T-helper 9 cell (primary cell): ENCODE data around the gene SULT1B1.

Experiments used
- DNase-seq: peaks from one replicate; pipeline ENCODE4 v3.0.0-alpha.2; 2020

The SULT1B1 gene

DNA sequence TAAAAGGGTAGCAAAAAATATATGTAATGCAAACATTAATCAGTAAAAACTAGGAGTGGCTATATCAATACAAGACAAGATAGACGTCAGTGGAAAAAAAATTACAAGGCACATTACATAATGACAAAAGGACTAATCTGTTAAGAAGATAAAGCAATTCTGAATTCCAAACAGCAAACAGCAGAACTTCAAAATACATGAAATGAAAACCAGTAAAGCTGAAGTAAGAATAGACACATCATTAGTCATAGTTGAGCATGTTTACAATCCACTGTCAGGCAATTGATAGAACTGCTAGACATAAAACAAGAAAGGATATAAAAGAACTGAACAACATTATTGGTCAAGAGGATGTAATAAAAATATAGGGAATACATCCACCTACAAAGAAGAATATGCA is 12.2 kb downstream of the SULT1B1 start:
- no peak for DNase-seq

DNA sequence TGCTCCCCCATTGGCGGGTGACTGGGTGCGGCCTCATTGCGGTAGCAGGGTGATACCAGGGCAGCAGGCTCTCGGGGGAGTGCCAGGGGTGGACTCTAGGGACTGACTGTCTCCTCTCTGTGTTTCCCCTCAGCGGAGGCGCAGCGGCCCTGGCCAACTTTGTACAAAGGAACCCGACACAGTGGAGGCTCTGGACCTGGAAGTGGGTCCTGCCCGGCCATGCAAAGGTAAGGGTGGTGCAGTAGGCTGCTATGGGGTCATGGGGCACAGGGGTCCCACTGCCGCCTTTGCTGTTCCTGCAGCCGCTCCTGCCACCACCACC is 16.3 kb downstream of the SULT1B1 start:
- DNase-seq, result no peak

- DNase-seq, result no peak
Observed at GRCh38 chr4:69743476-69744156, 16.8 kb downstream of the SULT1B1 start.

- no peak for DNase-seq
Observed at GRCh38 chr4:69742596-69742995, 17.8 kb downstream of the SULT1B1 start.

- no peak for DNase-seq
Observed at GRCh38 chr4:69738872-69739271, 21.5 kb downstream of the SULT1B1 start.

- no peak for DNase-seq
Observed at GRCh38 chr4:69735119-69735518, 25.3 kb downstream of the SULT1B1 start.

- DNase-seq, result no peak
Observed at GRCh38 chr4:69731847-69732246, 28.6 kb downstream of the SULT1B1 start.

GRCh38 chr4:69731241-69731640 is 29.2 kb downstream of the SULT1B1 start:
- DNase-seq, result no peak

DNA sequence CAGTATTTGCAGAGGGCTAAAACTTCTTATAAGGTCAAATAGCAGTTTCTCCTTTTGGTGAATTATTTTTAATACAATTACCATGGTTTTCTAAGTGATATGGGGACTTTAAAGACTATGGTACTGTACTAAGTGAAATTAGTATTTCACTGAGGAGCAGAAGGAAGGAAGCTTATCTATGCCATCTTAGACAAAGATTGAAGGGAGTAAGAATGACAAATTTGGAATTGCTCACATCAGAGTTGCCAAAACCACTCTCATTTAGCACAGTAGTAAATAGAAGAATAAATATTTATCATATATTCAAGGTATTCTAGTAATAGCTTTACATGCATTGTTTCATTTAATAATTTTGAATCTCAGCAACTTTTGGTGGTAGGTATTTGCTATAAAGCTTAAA is 30.4 kb downstream of the SULT1B1 start:
- DNase-seq, result no peak

- no peak for DNase-seq
Observed at GRCh38 chr4:69727926-69728325, 32.5 kb downstream of the SULT1B1 start.

- DNase-seq, result no peak
Observed at GRCh38 chr4:69727426-69727825, 33.0 kb downstream of the SULT1B1 start.

DNA sequence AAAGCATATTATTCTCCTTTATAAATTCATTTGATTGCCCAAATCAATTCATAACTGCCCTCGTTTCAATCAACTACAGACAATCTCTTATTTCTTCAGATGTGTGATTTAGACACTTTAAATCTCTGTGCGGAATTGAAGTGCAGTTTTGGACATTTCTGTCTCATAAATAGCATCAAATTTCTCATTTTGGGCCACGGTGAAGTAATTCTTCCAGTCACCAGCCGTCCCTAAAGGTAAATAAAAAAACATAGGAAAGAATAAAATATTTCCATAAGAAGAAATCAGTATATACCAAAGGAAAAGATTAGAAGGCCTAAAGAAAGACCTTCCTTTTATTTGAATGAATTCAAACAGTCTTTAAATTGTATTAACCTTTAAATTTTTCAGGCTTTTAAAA is 33.4 kb downstream of the SULT1B1 start:
- DNase-seq, result no peak

- no peak for DNase-seq
Observed at GRCh38 chr4:69718396-69719271, 41.8 kb downstream of the SULT1B1 start.

DNA sequence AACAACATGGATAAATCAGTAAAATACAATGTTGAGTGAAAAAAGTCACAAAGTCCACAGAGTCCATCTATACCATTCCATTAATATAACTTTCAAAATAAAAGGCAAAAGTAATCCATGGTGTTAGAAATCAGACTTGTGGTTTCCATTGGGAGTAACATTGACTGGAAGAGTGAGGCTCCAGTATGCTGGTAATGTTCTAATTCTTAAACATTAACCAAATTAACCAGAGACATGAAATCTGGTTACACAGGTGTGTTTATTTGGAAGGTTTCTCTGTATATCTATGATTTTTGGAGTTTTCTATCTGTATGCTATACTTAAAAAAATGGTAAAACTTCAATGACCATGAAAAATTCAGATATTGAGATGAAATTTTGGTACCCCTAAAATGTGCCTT is 42.6 kb downstream of the SULT1B1 start:
- DNase-seq, result no peak

DNA sequence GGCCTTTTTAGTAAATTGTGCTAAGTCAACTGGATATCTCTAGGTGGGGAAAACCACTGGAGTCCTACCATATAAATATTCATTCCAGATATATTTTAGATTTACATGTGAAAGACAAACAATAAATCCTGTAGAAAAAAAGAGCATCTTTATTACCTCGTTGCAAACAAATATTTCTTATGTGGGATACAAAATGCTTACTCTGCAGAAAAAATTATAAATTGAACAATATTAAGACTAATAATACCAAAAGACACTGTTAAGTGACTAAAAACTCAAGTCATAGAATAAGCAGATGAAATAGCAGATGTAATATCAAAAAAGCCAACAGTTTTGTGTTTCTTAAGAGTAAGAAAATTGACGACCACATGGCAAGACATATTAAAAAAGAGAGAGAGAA is 43.8 kb downstream of the SULT1B1 start:
- no peak for DNase-seq

- DNase-seq, result no peak
Observed at GRCh38 chr4:69714086-69714485, 46.3 kb downstream of the SULT1B1 start.

DNA sequence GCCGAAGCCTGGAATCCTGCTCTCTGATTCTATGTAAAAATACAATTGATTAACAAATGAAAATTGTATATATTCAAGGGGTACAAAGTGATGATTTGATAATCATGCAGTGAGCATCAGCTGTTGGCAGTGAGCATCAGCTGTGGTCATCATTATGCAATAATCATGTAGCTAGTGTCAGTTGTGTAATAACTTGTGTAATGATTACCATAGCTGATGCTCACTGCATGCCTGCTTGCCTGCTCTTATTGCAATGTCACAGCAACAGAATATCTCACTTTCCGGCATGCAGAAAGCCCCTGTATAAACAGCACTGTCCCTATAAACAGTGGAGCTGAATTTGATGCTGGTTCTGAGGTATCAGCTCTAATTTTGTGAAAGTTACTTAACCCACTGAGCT is 46.8 kb downstream of the SULT1B1 start:
- DNase-seq, result no peak

DNA sequence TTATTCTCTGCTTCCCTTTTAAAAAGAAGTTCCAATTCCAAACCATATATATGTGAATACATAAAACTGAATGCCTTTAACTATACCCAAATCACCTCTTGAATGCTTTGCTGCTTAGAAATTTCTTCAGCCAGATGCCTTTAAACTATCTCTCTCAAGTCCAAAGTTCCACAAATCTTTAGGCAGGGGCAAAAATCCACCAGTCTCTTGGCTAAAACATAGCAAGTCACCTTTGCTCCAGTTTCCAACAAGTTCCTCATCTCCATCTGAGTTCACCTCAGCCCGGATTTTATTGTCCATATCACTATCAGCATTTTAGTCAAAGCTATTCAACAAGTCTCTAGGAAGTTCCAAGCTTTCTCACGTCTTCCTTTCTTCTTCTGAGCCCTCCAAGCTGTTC is 49.8 kb downstream of the SULT1B1 start:
- DNase-seq, result no peak

- DNase-seq, result no peak
Observed at GRCh38 chr4:69708211-69708610, 52.2 kb downstream of the SULT1B1 start.

DNA sequence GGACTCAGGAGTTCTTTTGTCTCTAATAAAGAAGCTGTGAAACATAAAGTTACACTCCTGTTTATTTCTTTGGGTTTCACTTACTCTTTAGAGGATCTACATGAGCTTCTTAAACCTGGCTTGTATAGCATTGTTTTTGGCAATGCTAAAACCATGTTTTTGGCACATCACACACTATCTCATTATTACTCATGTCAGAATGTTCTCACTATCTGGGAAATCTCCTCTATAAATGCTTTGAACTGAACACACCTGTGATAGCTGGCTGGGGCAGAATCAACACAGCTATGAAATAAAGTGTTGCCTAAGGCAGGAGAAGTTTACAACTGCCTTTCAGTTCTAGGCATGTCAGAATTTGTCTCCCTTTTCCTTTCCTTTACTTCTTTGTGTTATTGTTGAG is 52.6 kb downstream of the SULT1B1 start:
- DNase-seq, result no peak

- no peak for DNase-seq
Observed at GRCh38 chr4:69702201-69702600, 58.2 kb downstream of the SULT1B1 start.

DNA sequence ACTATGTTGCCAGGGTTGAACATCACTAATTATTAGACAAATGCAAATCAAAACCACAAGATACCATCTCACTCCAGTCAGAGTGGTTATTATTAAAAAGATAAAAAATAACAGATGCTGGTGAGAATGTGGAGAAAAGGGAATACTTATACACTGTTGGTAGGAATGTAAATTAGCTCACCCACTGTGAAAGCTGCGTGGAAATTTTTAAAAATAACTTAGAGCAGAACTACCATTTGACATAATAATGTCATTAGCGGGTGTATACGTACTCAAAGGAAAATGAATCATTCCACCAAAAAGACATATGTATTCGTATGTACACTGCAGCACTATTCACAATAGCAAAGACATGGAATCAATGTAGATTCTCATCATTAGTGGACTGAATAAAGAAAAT is 58.7 kb downstream of the SULT1B1 start:
- no peak for DNase-seq

DNA sequence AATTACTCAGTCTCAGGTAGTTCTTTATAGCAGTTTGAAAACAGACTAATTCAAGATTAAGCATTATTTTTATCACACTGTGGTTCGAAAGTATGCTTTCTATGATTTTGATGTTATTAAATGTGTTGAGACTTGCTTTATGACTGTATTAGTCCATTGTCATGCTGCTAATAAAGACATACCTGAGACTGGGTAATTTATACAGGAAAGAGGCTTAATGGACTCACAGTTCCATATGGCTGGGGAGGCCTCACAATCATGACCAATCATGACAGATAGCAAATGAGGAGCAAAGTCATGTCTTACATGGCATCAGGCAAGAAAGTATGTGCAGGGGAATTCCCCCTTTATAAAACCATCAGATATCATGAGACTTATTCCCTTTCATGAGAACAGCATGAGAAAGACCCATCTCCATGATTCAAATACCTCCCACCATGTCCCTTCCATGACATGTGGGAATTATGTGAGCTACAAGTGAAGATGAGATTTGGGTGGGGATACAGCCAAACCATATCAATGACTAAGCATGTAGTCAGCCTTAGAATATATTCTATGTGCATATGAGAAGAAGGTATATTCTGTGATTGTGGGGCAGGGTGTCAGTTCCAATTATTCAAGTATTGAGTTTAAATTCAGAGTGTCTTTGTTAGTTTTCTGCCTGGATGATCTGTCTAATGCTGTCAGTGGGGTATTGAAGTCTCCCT is 62.7 kb downstream of the SULT1B1 start:
- DNase-seq, result no peak

DNA sequence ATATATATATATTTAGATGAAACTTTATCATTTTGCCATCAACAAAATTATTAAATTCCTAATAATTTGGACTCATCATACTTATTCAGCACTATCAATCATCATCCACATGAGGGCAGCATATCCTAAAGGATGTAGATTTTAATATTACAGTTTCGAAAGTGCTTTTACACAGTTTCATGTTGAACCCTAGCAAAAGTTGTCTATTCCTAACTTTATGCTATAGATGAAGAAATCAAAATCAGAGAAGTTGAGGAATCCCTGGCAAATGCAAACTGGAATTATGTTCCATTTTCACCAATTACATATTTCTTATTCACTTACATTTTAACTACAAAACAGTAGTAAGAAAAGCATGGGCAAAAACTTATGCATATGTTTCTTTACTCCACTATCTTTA is 70.8 kb downstream of the SULT1B1 start:
- DNase-seq, result no peak
